H1 (cell line): ENCODE data around the gene GGA3. TPM values are rescaled to one million over a fixed set of nuclear protein-coding genes. Genes with fewer than 3 reads are reported as not detected.

Source experiments
- CTCF ChIA-PET: fragments of 300-600 bp; sonication (Branson Sonifier 250); formaldehyde crosslinking; loops from one replicate; lab custom pipeline; 2021; ENCODE audit not compliant: partially characterized antibody; lab: Charles Lee
- POLR2A ChIA-PET: fragments of 300-600 bp; sonication (Branson Sonifier 250); formaldehyde crosslinking; loops from one replicate; lab custom pipeline; 2021; ENCODE audit warnings: inconsistent platforms; ENCODE audit not compliant: partially characterized antibody; lab: Charles Lee
- DNase-seq, 2 experiments: peaks; one replicate each; pipeline versions ENCODE4 v3.0.0 to v3.0.0-alpha.2; 2010 to 2022; ENCODE audit warnings: low spot score in 2 of 2, low read depth in 1 of 2, mixed read lengths in 1 of 2
- FAIRE-seq: peaks from 2 replicates; lab custom pipeline; 2011; peaks lifted over from hg19 to GRCh38; lab: Jason Lieb, UNC
- H2AFZ ChIP-seq: 2 replicates; pipeline ENCODE4 v1.8.1; 2012; ENCODE audit warnings: low read length, inconsistent platforms
- H2AK5ac ChIP-seq: 2 replicates; pipeline ENCODE4 v1.6.1; 2013; ENCODE audit warnings: low read depth, low read length
- H2BK120ac ChIP-seq: replicated peaks from 2 replicates; pipeline ENCODE3; 2013; ENCODE audit warnings: low read depth, low read length, inconsistent platforms
- H2BK12ac ChIP-seq: 2 replicates; pipeline ENCODE4 v1.6.1; 2013; ENCODE audit warnings: low read depth, low read length
- H2BK15ac ChIP-seq: 2 replicates; pipeline ENCODE4 v1.6.1; 2013; ENCODE audit warnings: low read length
- H2BK20ac ChIP-seq: 2 replicates; pipeline ENCODE4 v1.6.1; 2013; ENCODE audit warnings: low read length
- H2BK5ac ChIP-seq: 2 replicates; pipeline ENCODE4 v1.6.1; 2013; ENCODE audit warnings: low read depth, low read length
- H3K14ac ChIP-seq: 2 replicates; pipeline ENCODE4 v1.6.1; 2013; ENCODE audit warnings: inconsistent platforms; ENCODE audit not compliant: insufficient read length
- H3K18ac ChIP-seq: 2 replicates; pipeline ENCODE4 v1.6.1; 2013; ENCODE audit warnings: low read length; ENCODE audit errors: extremely low read depth
- H3K23ac ChIP-seq: 2 replicates; pipeline ENCODE4 v1.6.1; 2013; ENCODE audit warnings: inconsistent platforms; ENCODE audit not compliant: insufficient read length
- H3K23me2 ChIP-seq: 2 replicates; pipeline ENCODE4 v1.6.1; 2013; ENCODE audit warnings: low read depth, low read length
- H3K27ac ChIP-seq: 2 replicates; pipeline ENCODE4 v1.6.1; 2011; ENCODE audit warnings: low read depth, low read length, inconsistent platforms
- H3K27me3 ChIP-seq, 4 experiments: replicated peaks in 1 of 4; 1 replicate in 1 of 4; 2 replicates in 3 of 4; pipeline versions ENCODE4 v1.6.1 to v1.8.1; 2011 to 2013; ENCODE audit warnings: low read length in 3 of 4, mild to moderate bottlenecking in 3 of 4, inconsistent platforms in 2 of 4, mixed read lengths in 2 of 4, moderate library complexity in 1 of 4; ENCODE audit not compliant: control insufficient read depth in 3 of 4, insufficient read depth in 3 of 4; ENCODE audit errors: extremely low read depth in 1 of 4
- H3K36me3 ChIP-seq, 4 experiments: 2 replicates each; pipeline versions ENCODE4 v1.6.1 to v1.8.1; 2011 to 2013; ENCODE audit warnings: mild to moderate bottlenecking in 4 of 4, low read length in 3 of 4, moderate library complexity in 2 of 4, control low read depth in 1 of 4, inconsistent platforms in 1 of 4; ENCODE audit not compliant: insufficient read depth in 4 of 4, control insufficient read depth in 2 of 4
- H3K4ac ChIP-seq: replicated peaks from 2 replicates; pipeline ENCODE3; 2013; ENCODE audit warnings: low read length, low read depth, mixed read lengths, inconsistent platforms; ENCODE audit not compliant: insufficient read length
- H3K4me1 ChIP-seq, 4 experiments: replicated peaks in 1 of 4; 1 replicate in 1 of 4; 2 replicates in 3 of 4; pipeline versions ENCODE4 v1.6.1 to v1.8.1; 2011 to 2013; ENCODE audit warnings: low read length in 3 of 4, inconsistent platforms in 2 of 4, mixed read lengths in 1 of 4; ENCODE audit not compliant: insufficient read depth in 4 of 4, control insufficient read depth in 3 of 4
- H3K4me2 ChIP-seq, 2 experiments: 2 replicates each; pipeline versions ENCODE4 v1.6.1 to v1.8.1; 2011 to 2013; ENCODE audit warnings: low read depth in 2 of 2, low read length in 2 of 2, control low read depth in 1 of 2, inconsistent platforms in 1 of 2, mild to moderate bottlenecking in 1 of 2; ENCODE audit not compliant: insufficient read depth in 1 of 2
- H3K4me3 ChIP-seq, 4 experiments: fragments of 200-600, 300-600 bp in 1 of 4; sonication (generic), shearing (Covaris generic), sonication (Bioruptor Twin) in 1 of 4; 2 replicates each; pipeline versions ENCODE4 v1.5.1 to v1.8.1; 2011 to 2016; ENCODE audit warnings: low read length in 4 of 4, low read depth in 3 of 4, control low read depth in 2 of 4, inconsistent platforms in 2 of 4, mild to moderate bottlenecking in 2 of 4, mixed read lengths in 1 of 4, moderate library complexity in 1 of 4; ENCODE audit not compliant: insufficient read depth in 2 of 4; ENCODE audit errors: extremely low read depth in 1 of 4
- H3K56ac ChIP-seq: replicated peaks from 2 replicates; pipeline ENCODE3; 2013; ENCODE audit warnings: low read depth, mild to moderate bottlenecking, mixed read lengths, low read length, inconsistent platforms; ENCODE audit not compliant: insufficient read length
- H3K79me1 ChIP-seq: 2 replicates; pipeline ENCODE4 v1.6.1; 2013; ENCODE audit warnings: low read depth, low read length, control low read depth
- H3K79me2 ChIP-seq, 2 experiments: 2 replicates each; pipeline versions ENCODE4 v1.6.1 to v1.8.1; 2012 to 2013; ENCODE audit warnings: low read length in 2 of 2, mild to moderate bottlenecking in 2 of 2, inconsistent platforms in 1 of 2; ENCODE audit not compliant: insufficient read depth in 2 of 2, control insufficient read depth in 1 of 2
- H3K9ac ChIP-seq, 4 experiments: replicated peaks in 1 of 4; 1 replicate in 1 of 4; 2 replicates in 3 of 4; pipeline versions ENCODE4 v1.6.1 to v1.8.1; 2011 to 2013; ENCODE audit warnings: low read depth in 3 of 4, low read length in 3 of 4, control low read depth in 2 of 4, mild to moderate bottlenecking in 2 of 4, moderate library complexity in 2 of 4, inconsistent platforms in 1 of 4; ENCODE audit errors: extremely low read depth in 1 of 4
- H3K9me3 ChIP-seq, 2 experiments: 2 replicates each; pipeline versions ENCODE4 v1.6.1 to v1.8.1; 2012 to 2013; ENCODE audit warnings: mild to moderate bottlenecking in 2 of 2, moderate library complexity in 2 of 2, control low read depth in 1 of 2, inconsistent platforms in 1 of 2, low read depth in 1 of 2, low read length in 1 of 2, mixed read lengths in 1 of 2; ENCODE audit not compliant: insufficient read depth in 2 of 2
- H4K20me1 ChIP-seq, 2 experiments: replicated peaks in 1 of 2; 2 replicates each; pipeline versions ENCODE3 to v1.8.1; 2011 to 2013; ENCODE audit warnings: inconsistent platforms in 2 of 2, low read length in 2 of 2, mild to moderate bottlenecking in 1 of 2; ENCODE audit not compliant: insufficient read depth in 2 of 2, control insufficient read depth in 1 of 2
- H4K5ac ChIP-seq: 2 replicates; pipeline ENCODE4 v1.6.1; 2013; ENCODE audit warnings: low read length, low read depth, mixed read lengths, inconsistent platforms; ENCODE audit not compliant: insufficient read length
- H4K8ac ChIP-seq: 2 replicates; pipeline ENCODE4 v1.8.0; 2013; ENCODE audit warnings: mild to moderate bottlenecking, moderate library complexity, low read length, inconsistent platforms; ENCODE audit not compliant: insufficient read depth; ENCODE audit errors: extremely low read depth
- H4K91ac ChIP-seq: replicated peaks from 2 replicates; pipeline ENCODE3; 2013; ENCODE audit warnings: low read length, mixed read lengths, inconsistent platforms; ENCODE audit not compliant: insufficient read length
- BACH1 ChIP-seq: IDR thresholded peaks from 2 replicates; pipeline ENCODE4 v1.6.1; 2012; ENCODE audit warnings: low read length, improper control_type of control experiment
- CHD2 ChIP-seq: IDR thresholded peaks from 2 replicates; pipeline ENCODE4 v1.6.1; 2012; ENCODE audit warnings: low read length, improper control_type of control experiment
- CTBP2 ChIP-seq: IDR thresholded peaks from 2 replicates; pipeline ENCODE4 v1.7.0; 2011; ENCODE audit warnings: borderline replicate concordance, mild to moderate bottlenecking, moderate library complexity, mixed read lengths, low read length; ENCODE audit not compliant: insufficient read depth, insufficient read length
- CTCF ChIP-seq, 3 experiments: IDR thresholded peaks; 1 replicate in 2 of 3; 2 replicates in 1 of 3; pipeline versions ENCODE4 v1.5.1 to v1.6.1; 2011; ENCODE audit warnings: low read length in 3 of 3, mild to moderate bottlenecking in 3 of 3, inconsistent platforms in 2 of 3, low read depth in 1 of 3, moderate library complexity in 1 of 3; ENCODE audit not compliant: insufficient read depth in 1 of 3; ENCODE audit errors: control extremely low read depth in 1 of 3
- EGR1 ChIP-seq: IDR thresholded peaks from 2 replicates; pipeline ENCODE4 v1.6.1; 2011; ENCODE audit warnings: low read depth, low read length, borderline replicate concordance
- RBBP5 ChIP-seq: IDR thresholded peaks from 2 replicates; pipeline ENCODE4 v1.7.1; 2012; ENCODE audit warnings: low read depth, mild to moderate bottlenecking, inconsistent platforms, low read length, moderate library complexity, borderline replicate concordance
- TBP ChIP-seq: IDR thresholded peaks from 2 replicates; pipeline ENCODE4 v1.6.1; 2011; ENCODE audit warnings: low read depth, low read length, improper control_type of control experiment
- YY1 ChIP-seq: IDR thresholded peaks from 2 replicates; pipeline ENCODE4 v1.6.1; 2011; ENCODE audit warnings: low read depth, mild to moderate bottlenecking, low read length
- WGBS, 2 experiments: shearing (Covaris generic) in 1 of 2; methylation state at CpG; one replicate each; pipeline versions ENCODE4 v1.1.6 to v1.1.7; 2013 to 2015; ENCODE audit warnings: low lambda C conversion rate in 2 of 2, mixed read lengths in 2 of 2, inconsistent platforms in 1 of 2, low coverage in 1 of 2, missing lambda C conversion rate in 1 of 2; ENCODE audit not compliant: insufficient replicate concordance in 2 of 2, insufficient coverage in 1 of 2, insufficient read length in 1 of 2; ENCODE audit errors: extremely low coverage in 1 of 2, missing lambda C conversion rate in 1 of 2; 5-methylcytosine and 5-hydroxymethylcytosine counted together
- polyA plus RNA-seq, 7 experiments: library from polyadenylated mRNA; depleted of rRNA in 3 of 7; stranded (reverse) in 5 of 7; unstranded in 2 of 7; fragments of >200 nt in 5 of 7; fragments of 200-250 nt in 2 of 7; gene quantifications; 1 replicate in 5 of 7; 2 replicates in 1 of 7; 4 replicates in 1 of 7; pipeline versions ENCODE4 v1.2.1 to v1.2.3, GENCODE V29; 2011 to 2013; ENCODE audit warnings: missing spikeins in 2 of 7, mixed read lengths in 2 of 7
- total RNA-seq: library from RNA; stranded (reverse); fragmentation: NEBNext Ultra II Directional; extraction: Animal tissue kit (Norgen Biotek cat#: 25700); gene quantifications from 2 replicates; pipeline ENCODE4 v1.2.1, GENCODE V29; 2021
- TF ChIP-seq, protein P1 (sequence below): IDR thresholded peaks from 2 replicates; pipeline ENCODE4 v1.6.1; 2012; ENCODE audit warnings: inconsistent platforms

GGA3 gene
- total and polyA plus RNA-seq, 2 of the 8 experiments (the other 6 are each of a cell fraction or from before 2014, with no cell fraction given) = 40.6 to 60.0 TPM

DNA sequence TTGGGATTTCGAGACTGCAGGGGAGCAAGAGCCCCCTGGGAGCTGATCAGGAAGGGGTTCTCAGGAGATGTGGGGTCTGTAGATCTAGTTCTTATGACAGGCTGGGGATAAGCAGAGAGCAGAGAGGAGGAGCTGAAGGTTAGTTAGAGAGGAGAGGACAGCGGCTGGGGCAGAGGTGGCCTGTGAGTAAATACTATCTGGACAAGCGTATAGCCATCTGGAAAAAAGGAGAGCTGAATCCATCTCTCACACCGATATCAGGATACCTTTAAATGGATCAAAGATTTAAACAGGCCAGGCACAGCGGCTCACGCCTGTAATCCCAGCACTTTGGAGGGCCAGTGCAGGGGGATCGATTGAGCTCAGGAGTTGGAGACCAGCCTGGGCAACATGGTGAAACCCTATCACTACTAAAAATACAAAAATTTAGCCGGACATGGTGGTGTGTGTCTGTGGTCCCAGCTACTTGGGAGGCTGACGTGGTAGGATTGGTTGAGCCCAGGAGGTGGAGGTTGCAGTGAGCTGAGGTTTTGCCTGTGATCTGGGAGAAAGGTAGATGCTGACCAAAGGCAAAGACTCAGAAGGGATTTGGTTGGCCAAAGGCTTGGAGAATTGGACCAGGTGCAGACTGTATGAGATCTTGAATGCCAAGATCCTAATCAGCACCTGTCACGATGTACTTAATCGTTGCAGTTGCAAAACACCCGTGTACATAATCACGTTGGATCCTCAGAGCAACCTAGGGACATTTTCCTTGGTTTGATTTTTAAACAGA is 46.7 kb upstream of the GGA3 start:
- H3K14ac ChIP-seq = no peak overlapping the region
- H3K4me2 ChIP-seq = no peak overlapping the region
- WGBS, 2 experiments = 89% methylated on average over 13 of the region's 13 CpGs; no CpG with 5 or more reads in 1 of the 2 experiments
- no peak overlapping the region for H2BK15ac ChIP-seq
- H2BK120ac ChIP-seq = no peak overlapping the region
- H2BK12ac ChIP-seq = no peak overlapping the region
- no peak overlapping the region for H3K23ac ChIP-seq
- no peak overlapping the region for H4K5ac ChIP-seq
- H3K23me2 ChIP-seq = no peaks in the 10 kb centered on the region; the same call in 1 of the 2 replicates
- no peak overlapping the region for H2AK5ac ChIP-seq
- no peaks in the 10 kb centered on the region for H3K9me3 ChIP-seq
- no peak overlapping the region for H3K4ac ChIP-seq
- H2BK5ac ChIP-seq = no peak overlapping the region
- H3K36me3 ChIP-seq = no peaks in the 10 kb centered on the region; a peak in 2 of 8 replicates
- no peak overlapping the region for H3K56ac ChIP-seq
- no peaks in the 10 kb centered on the region for H3K79me1 ChIP-seq
- H3K27me3 ChIP-seq = no peaks in the 10 kb centered on the region
- FAIRE-seq (no peak), DNase-seq (no peak)
- H4K8ac ChIP-seq = no peak overlapping the region
- no peak overlapping the region for H3K9ac ChIP-seq
- H2AFZ ChIP-seq = no peak overlapping the region
- H3K4me3 ChIP-seq = no peak overlapping the region
- H2BK20ac ChIP-seq = no peak overlapping the region
- no peak overlapping the region for H3K18ac ChIP-seq
- ChIA-PET POLR2A (interaction anchor here (0.5 to 2.3 kb wide), 5 partner anchors 10 to 153 kb away, joined by 3 to 8 read pairs (median 3); no protein-coding TSS in a partner anchor), CTCF (interaction anchor here (0.9 to 3.8 kb wide), 5 partner anchors 14 to 149 kb away, joined by 3 to 17 read pairs (median 5); no protein-coding TSS in a partner anchor)
- H3K27ac ChIP-seq = no peak overlapping the region
- H4K20me1 ChIP-seq = no peaks in the 10 kb centered on the region
- peaks cover 0 to 4% (median 2%) of the 10 kb centered on the region in 4 experiments; a peak in 1 of 7 replicates for H3K4me1 ChIP-seq
- no peak overlapping the region for H4K91ac ChIP-seq
- H3K79me2 ChIP-seq = no peaks in the 10 kb centered on the region
- no peak for TF ChIP-seq YY1
- no peak for TF ChIP-seq CTCF (IDR thresholded peaks at IDR 0.05; ENCODE audit: control extremely low read depth in 1 of 3, insufficient read depth in 1 of 3, low read depth in 1 of 3, low read length in 3 of 3)
- TF ChIP-seq EGR1 = no peak
- no peak for TF ChIP-seq CTBP2
- TF ChIP-seq, protein P1, sequence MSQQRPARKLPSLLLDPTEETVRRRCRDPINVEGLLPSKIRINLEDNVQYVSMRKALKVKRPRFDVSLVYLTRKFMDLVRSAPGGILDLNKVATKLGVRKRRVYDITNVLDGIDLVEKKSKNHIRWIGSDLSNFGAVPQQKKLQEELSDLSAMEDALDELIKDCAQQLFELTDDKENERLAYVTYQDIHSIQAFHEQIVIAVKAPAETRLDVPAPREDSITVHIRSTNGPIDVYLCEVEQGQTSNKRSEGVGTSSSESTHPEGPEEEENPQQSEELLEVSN = no peak
- no peak for TF ChIP-seq BACH1
- no peak for TF ChIP-seq TBP
- no peak for TF ChIP-seq RBBP5
- no peak for TF ChIP-seq CHD2
